Kidney epithelial cell (primary cell): ENCODE measurements around the gene CXCR3. TPM values are rescaled to one million over a fixed set of nuclear protein-coding genes. Genes with fewer than 3 reads are reported as not detected.

Experiments used
- DNase-seq: peaks from one replicate; pipeline ENCODE4 v3.0.0-alpha.2; 2010; ENCODE audit warnings: low read depth
- H3K27me3 ChIP-seq: 2 replicates; pipeline ENCODE4 v1.6.0; 2011; ENCODE audit warnings: low read length; ENCODE audit not compliant: control insufficient read depth, insufficient read depth
- H3K36me3 ChIP-seq: 2 replicates; pipeline ENCODE4 v1.5.1; 2011; ENCODE audit warnings: low read length; ENCODE audit not compliant: control insufficient read depth, insufficient read depth
- H3K4me3 ChIP-seq: 2 replicates; pipeline ENCODE4 v1.5.1; 2011; ENCODE audit warnings: low read depth, mild to moderate bottlenecking, control low read depth, low read length
- total RNA-seq: library from RNA; depleted of rRNA; stranded (reverse); fragments of >200 nt; gene quantifications from 2 replicates; pipeline ENCODE4 v1.2.3, GENCODE V29; 2015
- TF ChIP-seq, protein P1 (sequence below): IDR thresholded peaks from 2 replicates; pipeline ENCODE4 v1.5.1; 2011; ENCODE audit warnings: mild to moderate bottlenecking, moderate library complexity, low read length, control low read depth, inconsistent platforms; ENCODE audit not compliant: insufficient read depth, poor library complexity, severe bottlenecking

The CXCR3 gene
- total RNA-seq, 1 donor from 2014 or later: not detected

GRCh38 chrX:71622576-71623450 is 4.5 kb upstream of the CXCR3 start:
- no peaks in the 10 kb centered on the region for H3K27me3 ChIP-seq
- H3K36me3 ChIP-seq: no peaks in the 10 kb centered on the region
- no peak for DNase-seq
- TF ChIP-seq, protein P1, sequence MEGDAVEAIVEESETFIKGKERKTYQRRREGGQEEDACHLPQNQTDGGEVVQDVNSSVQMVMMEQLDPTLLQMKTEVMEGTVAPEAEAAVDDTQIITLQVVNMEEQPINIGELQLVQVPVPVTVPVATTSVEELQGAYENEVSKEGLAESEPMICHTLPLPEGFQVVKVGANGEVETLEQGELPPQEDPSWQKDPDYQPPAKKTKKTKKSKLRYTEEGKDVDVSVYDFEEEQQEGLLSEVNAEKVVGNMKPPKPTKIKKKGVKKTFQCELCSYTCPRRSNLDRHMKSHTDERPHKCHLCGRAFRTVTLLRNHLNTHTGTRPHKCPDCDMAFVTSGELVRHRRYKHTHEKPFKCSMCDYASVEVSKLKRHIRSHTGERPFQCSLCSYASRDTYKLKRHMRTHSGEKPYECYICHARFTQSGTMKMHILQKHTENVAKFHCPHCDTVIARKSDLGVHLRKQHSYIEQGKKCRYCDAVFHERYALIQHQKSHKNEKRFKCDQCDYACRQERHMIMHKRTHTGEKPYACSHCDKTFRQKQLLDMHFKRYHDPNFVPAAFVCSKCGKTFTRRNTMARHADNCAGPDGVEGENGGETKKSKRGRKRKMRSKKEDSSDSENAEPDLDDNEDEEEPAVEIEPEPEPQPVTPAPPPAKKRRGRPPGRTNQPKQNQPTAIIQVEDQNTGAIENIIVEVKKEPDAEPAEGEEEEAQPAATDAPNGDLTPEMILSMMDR: no peak
- H3K4me3 ChIP-seq: no peak overlapping the region

DNA sequence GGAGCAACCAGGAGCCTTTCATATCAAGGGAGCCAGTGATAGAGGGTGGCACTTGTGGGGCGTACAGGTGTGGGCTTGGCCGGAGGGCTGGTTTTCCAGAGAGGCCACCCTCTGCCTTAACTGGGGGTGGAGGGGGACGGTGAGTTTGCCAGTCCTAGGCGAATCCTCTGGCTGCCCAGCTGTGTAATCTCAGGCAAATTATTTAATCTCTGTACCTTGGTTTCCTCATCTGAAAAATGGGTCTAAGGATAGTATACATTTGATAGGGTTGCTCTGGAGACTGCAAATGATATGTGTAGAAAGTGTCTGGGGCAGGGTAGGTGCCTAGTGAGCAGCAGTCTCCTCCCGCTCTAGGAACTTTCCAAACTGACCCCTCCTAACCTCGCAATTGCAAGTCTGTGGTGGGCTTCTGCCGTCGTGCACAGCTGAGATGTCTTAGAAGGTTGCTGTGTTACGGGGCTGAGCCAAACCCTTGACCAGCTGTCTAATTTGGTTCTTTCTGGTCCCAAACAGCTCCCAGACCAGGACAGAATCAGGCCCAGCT is 3.8 kb upstream of the CXCR3 start:
- TF ChIP-seq, protein P1: no peak
- no peak for DNase-seq
- Histone ChIP-seq H3K27me3 (no peaks in the 10 kb centered on the region), H3K36me3 (no peaks in the 10 kb centered on the region), H3K4me3 (no peak overlapping the region)

DNA sequence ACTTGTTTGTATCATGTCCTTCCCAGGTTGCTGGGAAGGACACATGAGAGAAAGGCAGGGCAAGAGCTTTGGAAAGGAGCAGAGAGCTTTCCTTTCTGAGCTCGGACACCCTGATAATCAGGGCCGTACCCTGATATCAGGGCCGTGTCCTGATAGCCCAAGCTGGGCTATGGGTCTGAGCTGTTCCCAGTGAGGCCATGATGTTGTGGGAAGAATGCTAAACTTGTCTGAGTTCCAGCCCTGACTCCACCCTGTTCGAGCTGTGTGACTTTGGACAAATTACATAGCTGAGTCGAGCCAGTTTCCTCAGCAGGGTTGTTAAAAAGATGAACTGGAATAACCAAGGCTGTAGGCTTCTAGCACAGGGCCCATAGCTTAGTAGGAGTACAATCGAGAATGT is 3.3 kb upstream of the CXCR3 start:
- Histone ChIP-seq H3K4me3 (no peak overlapping the region), H3K36me3 (no peaks in the 10 kb centered on the region), H3K27me3 (no peaks in the 10 kb centered on the region)
- TF ChIP-seq, protein P1: no peak
- no peak for DNase-seq

DNA sequence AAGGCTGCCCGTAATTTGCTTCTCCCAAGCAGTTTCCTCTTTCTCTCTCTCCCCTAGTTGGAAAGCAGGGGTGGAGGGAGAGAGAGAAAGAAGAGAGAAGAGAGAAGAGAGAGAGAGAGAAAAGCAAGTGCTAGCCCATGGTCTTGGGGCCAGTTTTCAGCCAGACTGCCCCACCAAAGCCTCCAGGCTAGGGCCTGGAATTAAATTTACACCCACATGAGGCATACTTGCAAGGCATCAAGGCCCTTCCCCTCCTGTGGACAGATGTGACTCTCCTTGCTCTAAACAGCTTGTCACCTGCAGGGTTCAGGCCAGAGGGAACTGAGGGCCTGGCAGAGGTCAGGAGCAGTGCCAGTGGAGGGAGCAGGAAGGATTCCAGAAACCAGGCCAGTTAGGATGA is 1.7 kb upstream of the CXCR3 start:
- Histone ChIP-seq H3K27me3 (no peaks in the 10 kb centered on the region), H3K4me3 (no peak overlapping the region), H3K36me3 (no peaks in the 10 kb centered on the region)
- TF ChIP-seq, protein P1: no peak
- no peak for DNase-seq

DNA sequence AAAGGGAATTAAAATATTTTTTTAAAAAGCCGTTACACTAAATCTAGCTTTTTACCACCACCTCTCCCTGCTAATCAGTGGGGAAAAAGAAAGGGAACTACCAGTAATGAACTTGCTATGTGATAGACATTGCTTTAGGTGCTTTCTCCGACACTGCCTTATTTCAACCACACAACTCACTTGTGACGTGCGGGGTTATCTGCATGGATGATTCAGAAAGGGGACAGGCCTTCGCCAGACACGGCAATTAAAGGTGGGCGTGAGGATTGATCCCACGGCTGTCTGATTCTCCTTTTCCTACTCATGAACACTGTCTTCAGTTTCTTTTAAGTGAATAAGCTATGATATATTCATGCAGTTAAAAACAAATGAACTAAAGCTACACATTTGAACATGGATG is 882 bp upstream of the CXCR3 start:
- H3K36me3 ChIP-seq: no peaks in the 10 kb centered on the region
- H3K27me3 ChIP-seq: no peaks in the 10 kb centered on the region
- TF ChIP-seq, protein P1: no peak
- H3K4me3 ChIP-seq: no peak overlapping the region
- no peak for DNase-seq
